IMR-90 (cell line): ENCODE data around the gene SBF2. TPM values are rescaled to one million over a fixed set of nuclear protein-coding genes. Genes with fewer than 3 reads are reported as not detected.

Source experiments
- ATAC-seq: fragments of 200-7000 bp; cut with Tn5 transposase; 2 replicates; pipeline ENCODE4 v1.9.1; 2020; ENCODE audit warnings: low read depth, mild to moderate bottlenecking, moderate library complexity
- BruUV-seq: library from RNA; stranded (reverse); fragments of 400-500 nt; replicated peaks from 2 replicates; lab custom pipeline; 2021; lab: Mats Ljungman, UMichigan
- CTCF ChIA-PET: fragments of 300-600 bp; formaldehyde crosslinking; extraction: SDS; loops from one replicate; lab custom pipeline; 2021; ENCODE audit warnings: antibody characterized with exemption; lab: Yijun Ruan, JAX
- POLR2A ChIA-PET: fragments of 300-600 bp; sonication (Branson Sonifier 250); formaldehyde crosslinking; loops from one replicate; lab custom pipeline; 2022; ENCODE audit warnings: antibody characterized with exemption; ENCODE audit not compliant: unreplicated experiment; lab: Charles Lee
- DNase-seq: peaks from one replicate; pipeline ENCODE4 v3.0.0; 2013
- H2AFZ ChIP-seq: replicated peaks from 2 replicates; pipeline ENCODE3; 2013; ENCODE audit warnings: low read length, mild to moderate bottlenecking; ENCODE audit not compliant: poor library complexity
- H2AK5ac ChIP-seq: 2 replicates; pipeline ENCODE4 v1.6.1; 2013; ENCODE audit warnings: low read depth, low read length, inconsistent platforms
- H2AK9ac ChIP-seq: replicated peaks from 2 replicates; pipeline ENCODE3; 2013; ENCODE audit warnings: mild to moderate bottlenecking, low read depth, low read length, moderate library complexity; ENCODE audit not compliant: poor library complexity
- H2BK120ac ChIP-seq: 2 replicates; pipeline ENCODE4 v1.6.1; 2013; ENCODE audit warnings: low read depth, low read length, inconsistent platforms
- H2BK15ac ChIP-seq: 3 replicates; pipeline ENCODE4 v1.6.1; 2013; ENCODE audit warnings: low read depth, low read length, inconsistent platforms
- H2BK20ac ChIP-seq: 2 replicates; pipeline ENCODE4 v1.6.1; 2013; ENCODE audit warnings: low read depth, mild to moderate bottlenecking, inconsistent platforms, low read length, moderate library complexity
- H2BK5ac ChIP-seq: 2 replicates; pipeline ENCODE4 v1.6.1; 2013; ENCODE audit warnings: mild to moderate bottlenecking, low read depth, low read length, inconsistent platforms; ENCODE audit not compliant: poor library complexity, severe bottlenecking
- H3K14ac ChIP-seq: replicated peaks from 2 replicates; pipeline ENCODE4 v1.6.1; 2013; ENCODE audit warnings: low read depth, low read length, inconsistent platforms
- H3K18ac ChIP-seq: 2 replicates; pipeline ENCODE4 v1.6.1; 2013; ENCODE audit warnings: low read depth, low read length, control low read depth
- H3K23ac ChIP-seq: 2 replicates; pipeline ENCODE4 v1.6.1; 2013; ENCODE audit warnings: low read depth, low read length, inconsistent platforms
- H3K27ac ChIP-seq: 2 replicates; pipeline ENCODE4 v1.5.1; 2013; ENCODE audit warnings: mild to moderate bottlenecking, control low read depth, low read length; ENCODE audit not compliant: insufficient read depth
- H3K27me3 ChIP-seq: 2 replicates; pipeline ENCODE4 v1.6.1; 2013; ENCODE audit warnings: low read length; ENCODE audit not compliant: control insufficient read depth, insufficient read depth
- H3K36me3 ChIP-seq: 2 replicates; pipeline ENCODE4 v1.6.1; 2013; ENCODE audit warnings: low read length, mixed read lengths; ENCODE audit not compliant: control insufficient read depth, insufficient read depth
- H3K4ac ChIP-seq: 2 replicates; pipeline ENCODE4 v1.6.1; 2013; ENCODE audit warnings: low read depth, low read length, inconsistent platforms
- H3K4me1 ChIP-seq: 2 replicates; pipeline ENCODE4 v1.6.1; 2013; ENCODE audit warnings: low read length, mixed read lengths; ENCODE audit not compliant: control insufficient read depth, insufficient read depth
- H3K4me2 ChIP-seq: 2 replicates; pipeline ENCODE4 v1.6.1; 2013; ENCODE audit warnings: low read depth, mild to moderate bottlenecking, control low read depth, low read length, moderate library complexity
- H3K4me3 ChIP-seq: 2 replicates; pipeline ENCODE4 v1.5.1; 2013; ENCODE audit warnings: low read depth, mild to moderate bottlenecking, control low read depth, low read length, moderate library complexity; ENCODE audit not compliant: insufficient read depth
- H3K56ac ChIP-seq: 2 replicates; pipeline ENCODE4 v1.6.1; 2013; ENCODE audit warnings: low read length, inconsistent platforms; ENCODE audit not compliant: insufficient read depth; ENCODE audit errors: extremely low read depth
- H3K79me1 ChIP-seq, 2 experiments: 2 replicates each; pipeline ENCODE4 v1.6.1; 2013; ENCODE audit warnings: low read length in 2 of 2, inconsistent platforms in 1 of 2, low read depth in 1 of 2
- H3K9ac ChIP-seq: 2 replicates; pipeline ENCODE4 v1.6.1; 2013; ENCODE audit warnings: low read depth, low read length, control low read depth
- H3K9me1 ChIP-seq: 2 replicates; pipeline ENCODE4 v1.6.1; 2013; ENCODE audit warnings: low read length, inconsistent platforms; ENCODE audit not compliant: insufficient read depth
- H3K9me3 ChIP-seq: 2 replicates; pipeline ENCODE4 v1.6.1; 2013; ENCODE audit warnings: low read length; ENCODE audit not compliant: control insufficient read depth, insufficient read depth
- H4K20me1 ChIP-seq: 2 replicates; pipeline ENCODE4 v1.6.1; 2013; ENCODE audit warnings: low read length, inconsistent platforms; ENCODE audit not compliant: insufficient read depth
- H4K5ac ChIP-seq: 2 replicates; pipeline ENCODE4 v1.6.1; 2013; ENCODE audit warnings: mild to moderate bottlenecking, low read depth, low read length, control low read depth
- H4K8ac ChIP-seq, 2 experiments: 2 replicates each; pipeline ENCODE4 v1.6.1; 2013; ENCODE audit warnings: low read depth in 2 of 2, low read length in 2 of 2, control low read depth in 1 of 2, inconsistent platforms in 1 of 2
- H4K91ac ChIP-seq: 2 replicates; pipeline ENCODE4 v1.6.1; 2013; ENCODE audit warnings: low read depth, low read length, inconsistent platforms; ENCODE audit not compliant: insufficient read depth
- BHLHE40 ChIP-seq: fragments of 150-350 bp; IDR thresholded peaks from 2 replicates; pipeline ENCODE4 v1.6.1; 2016; ENCODE audit warnings: mild to moderate bottlenecking, low read depth, low read length
- FOS ChIP-seq: fragments of 150-350 bp; IDR thresholded peaks from 2 replicates; pipeline ENCODE4 v1.6.1; 2016; ENCODE audit warnings: low read depth, low read length
- MAFK ChIP-seq: IDR thresholded peaks from 2 replicates; pipeline ENCODE4 v1.6.1; 2012; ENCODE audit warnings: low read depth, low read length, improper control_type of control experiment
- MAZ ChIP-seq: IDR thresholded peaks from 2 replicates; pipeline ENCODE4 v1.6.1; 2012; ENCODE audit warnings: low read depth, mild to moderate bottlenecking, low read length, improper control_type of control experiment, moderate library complexity, borderline replicate concordance
- NFE2L2 ChIP-seq: fragments of 150-350 bp; IDR thresholded peaks from 2 replicates; pipeline ENCODE4 v1.6.1; 2016; ENCODE audit warnings: low read depth, mild to moderate bottlenecking, low read length
- POLR2A ChIP-seq: IDR thresholded peaks from 2 replicates; pipeline ENCODE4 v1.6.1; 2012; ENCODE audit warnings: mild to moderate bottlenecking, low read depth, low read length
- RAD21 ChIP-seq: IDR thresholded peaks from 2 replicates; pipeline ENCODE4 v1.6.1; 2012; ENCODE audit warnings: low read length, improper control_type of control experiment
- RCOR1 ChIP-seq: IDR thresholded peaks from 2 replicates; pipeline ENCODE4 v1.6.1; 2012; ENCODE audit warnings: mild to moderate bottlenecking, low read length, improper control_type of control experiment; ENCODE audit not compliant: insufficient replicate concordance
- RFX5 ChIP-seq: IDR thresholded peaks from 2 replicates; pipeline ENCODE4 v1.8.0; 2012; ENCODE audit warnings: low read depth, mild to moderate bottlenecking, low read length, moderate library complexity
- WGBS, 2 experiments: methylation state at CpG; one replicate each; pipeline versions ENCODE4 v1.1.5 to v1.1.7; 2013; ENCODE audit warnings: missing lambda C conversion rate in 2 of 2; ENCODE audit not compliant: insufficient read length in 1 of 2; ENCODE audit errors: extremely low coverage in 2 of 2; 5-methylcytosine and 5-hydroxymethylcytosine counted together
- dilution Hi-C: fragments of 300-500 bp; cut with HindIII; formaldehyde crosslinking; loops from one replicate; pipeline ENCODE4 v1.14.3; 2018; ENCODE audit warnings: low sequenced_read_pairs; ENCODE audit not compliant: unreplicated experiment
- in situ Hi-C: fragments of 300-500 bp; cut with MboI; formaldehyde crosslinking; loops from 3 replicates; pipeline ENCODE4 v1.14.3; 2019; ENCODE audit warnings: low sequenced_read_pairs, inconsistent platforms, mixed read lengths
- intact Hi-C: fragments of 100-400 bp; cut with micrococcal nuclease; formaldehyde crosslinking; loops from 2 replicates; pipeline ENCODE4 v1.10.0; 2022
- polyA plus RNA-seq, 3 experiments: library from polyadenylated mRNA; depleted of rRNA; stranded (reverse); fragments of >200 nt; gene quantifications; 2 replicates each; pipeline ENCODE4 v1.2.3, GENCODE V29; 2012; ENCODE audit warnings: low replicate concordance in 1 of 3
- total RNA-seq: library from RNA; depleted of rRNA; stranded (reverse); fragments of >200 nt; gene quantifications from 2 replicates; pipeline ENCODE4 v1.2.3, GENCODE V29; 2012
- TF ChIP-seq, protein P1 (sequence below): fragments of 150-350 bp; IDR thresholded peaks from 2 replicates; pipeline ENCODE4 v1.6.1; 2016; ENCODE audit warnings: low read depth, mild to moderate bottlenecking, low read length, moderate library complexity, borderline replicate concordance
- TF ChIP-seq, protein P2 (sequence below): fragments of 150-350 bp; IDR thresholded peaks from 2 replicates; pipeline ENCODE4 v1.6.1; 2017; ENCODE audit warnings: mild to moderate bottlenecking, antibody characterized with exemption, low read length, low read depth

The SBF2 gene
- total and polyA plus RNA-seq, 2 of the 4 experiments (the other 2 are of a cell fraction) = 23.8 to 51.8 TPM

DNA sequence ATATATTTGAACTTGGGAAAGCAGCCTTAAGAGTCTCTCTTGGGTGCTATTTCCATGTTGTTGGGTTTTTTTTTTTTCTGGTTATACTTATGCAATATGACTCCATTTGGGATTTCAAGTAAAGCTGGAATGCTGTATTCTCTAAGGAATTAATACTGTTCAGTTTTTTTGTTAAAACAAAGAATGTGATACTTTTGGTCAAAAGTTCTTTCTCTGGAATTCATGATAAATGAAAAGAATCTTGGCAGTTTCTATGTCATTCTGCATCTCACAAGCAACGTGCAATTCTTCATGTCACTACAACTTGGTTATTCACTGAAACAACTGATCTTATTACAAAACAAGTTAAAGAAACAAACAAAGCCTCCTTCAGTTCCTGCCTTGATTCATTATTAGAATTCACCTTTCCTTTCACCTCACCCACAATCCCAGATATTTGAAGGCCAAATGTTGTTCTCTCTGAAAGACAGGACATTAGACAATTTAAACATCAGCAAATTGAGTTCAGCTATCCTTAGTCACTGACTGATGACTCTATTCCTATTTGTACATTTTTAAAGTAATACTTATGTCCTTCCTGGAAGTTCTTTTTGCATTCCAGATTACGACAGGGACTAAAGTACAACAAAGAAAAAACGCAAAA, 176.2 kb downstream of the SBF2 start:
- Histone ChIP-seq H3K79me1 (peaks cover 16 to 28% of the 10 kb centered on the region in 2 experiments; a peak in 3 of 4 replicates), H4K91ac (no peak overlapping the region), H2BK15ac (no peak overlapping the region), H3K27ac (no peak overlapping the region), H3K56ac (no peak overlapping the region), H2BK5ac (peak overlapping the region; percentile 80), H3K4ac (no peak overlapping the region), H3K9me3 (peaks cover 2% of the 10 kb centered on the region; the same call in 1 of the 2 replicates), H2BK120ac (peak overlapping the region; percentile 0; the same call in 1 of the 2 replicates), H4K5ac (no peak overlapping the region; the same call in 1 of the 2 replicates), H4K8ac (no peak overlapping the region), H3K9ac (no peak overlapping the region), H3K23ac (no peak overlapping the region), H3K36me3 (no peaks in the 10 kb centered on the region), H3K4me1 (peaks cover 4% of the 10 kb centered on the region; the same call in 1 of the 2 replicates), H3K4me3 (no peak overlapping the region), H3K18ac (no peak overlapping the region), H3K9me1 (0 out of 2 replicates have a peak, but pooled peaks cover 5% of the 10 kb centered on the region), H3K27me3 (no peaks in the 10 kb centered on the region), H3K14ac (no peak overlapping the region), H2AK9ac (no peak overlapping the region), H2AK5ac (no peak overlapping the region), H4K20me1 (peaks cover 4% of the 10 kb centered on the region; the same call in 1 of the 2 replicates), H2AFZ (no peak overlapping the region), H3K4me2 (peak overlapping the region; percentile 29; the same call in 1 of the 2 replicates), H2BK20ac (no peak overlapping the region)
- BruUV-seq = no TSS peak
- ChIA-PET POLR2A (no interaction called here), CTCF (no interaction called here)
- TF ChIP-seq POLR2A = no peak
- TF ChIP-seq RAD21 = no peak
- no peak for TF ChIP-seq MAZ
- TF ChIP-seq BHLHE40 = no peak
- TF ChIP-seq, protein P1, sequence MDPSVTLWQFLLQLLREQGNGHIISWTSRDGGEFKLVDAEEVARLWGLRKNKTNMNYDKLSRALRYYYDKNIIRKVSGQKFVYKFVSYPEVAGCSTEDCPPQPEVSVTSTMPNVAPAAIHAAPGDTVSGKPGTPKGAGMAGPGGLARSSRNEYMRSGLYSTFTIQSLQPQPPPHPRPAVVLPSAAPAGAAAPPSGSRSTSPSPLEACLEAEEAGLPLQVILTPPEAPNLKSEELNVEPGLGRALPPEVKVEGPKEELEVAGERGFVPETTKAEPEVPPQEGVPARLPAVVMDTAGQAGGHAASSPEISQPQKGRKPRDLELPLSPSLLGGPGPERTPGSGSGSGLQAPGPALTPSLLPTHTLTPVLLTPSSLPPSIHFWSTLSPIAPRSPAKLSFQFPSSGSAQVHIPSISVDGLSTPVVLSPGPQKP = no peak
- TF ChIP-seq MAFK = no peak
- no peak for TF ChIP-seq NFE2L2
- no peak for TF ChIP-seq RCOR1
- TF ChIP-seq, protein P2, sequence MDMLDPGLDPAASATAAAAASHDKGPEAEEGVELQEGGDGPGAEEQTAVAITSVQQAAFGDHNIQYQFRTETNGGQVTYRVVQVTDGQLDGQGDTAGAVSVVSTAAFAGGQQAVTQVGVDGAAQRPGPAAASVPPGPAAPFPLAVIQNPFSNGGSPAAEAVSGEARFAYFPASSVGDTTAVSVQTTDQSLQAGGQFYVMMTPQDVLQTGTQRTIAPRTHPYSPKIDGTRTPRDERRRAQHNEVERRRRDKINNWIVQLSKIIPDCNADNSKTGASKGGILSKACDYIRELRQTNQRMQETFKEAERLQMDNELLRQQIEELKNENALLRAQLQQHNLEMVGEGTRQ = no peak
- no peak for TF ChIP-seq FOS
- TF ChIP-seq RFX5 = no peak
- peak; percentile 53 for ATAC-seq
- WGBS, 2 experiments = 40% methylated on average over 1 of the region's 3 CpGs; no CpG with 5 or more reads in 1 of the 2 experiments
- in situ Hi-C loops (no loop called here), intact Hi-C loops (loop anchor here (10.0 kb wide), 1 partner anchor 187 kb away; the partner anchor contains the start of gene ADM), dilution Hi-C loops (no loop called here)
- DNase-seq = peak; percentile 32
